KMS-11 (cell line): Measurements from ENCODE around the gene MAP2K5.

ENCODE experiments used
- H2AFZ ChIP-seq: fragments of 200-600 bp; sonication (generic); 2 replicates; pipeline ENCODE4 v1.6.1; 2016; ENCODE audit warnings: antibody characterized with exemption, mixed run types, low read depth
- H3K27ac ChIP-seq: fragments of 200-600 bp; sonication (generic); 2 replicates; pipeline ENCODE4 v1.6.1; 2016; ENCODE audit warnings: mild to moderate bottlenecking, mixed run types
- H3K27me3 ChIP-seq: fragments of 200-600 bp; sonication (generic); 2 replicates; pipeline ENCODE4 v1.6.1; 2017; ENCODE audit warnings: mild to moderate bottlenecking, low read depth, mixed run types, moderate library complexity; ENCODE audit not compliant: insufficient read depth
- H3K36me3 ChIP-seq: fragments of 200-600 bp; sonication (generic); 2 replicates; pipeline ENCODE4 v1.6.1; 2017; ENCODE audit warnings: mild to moderate bottlenecking, mixed run types; ENCODE audit not compliant: insufficient read depth
- H3K4me1 ChIP-seq: fragments of 200-600 bp; sonication (generic); 2 replicates; pipeline ENCODE4 v1.6.1; 2016; ENCODE audit warnings: mild to moderate bottlenecking, low read depth, mixed run types; ENCODE audit not compliant: poor library complexity, severe bottlenecking
- H3K4me2 ChIP-seq: fragments of 200-600 bp; sonication (generic); 2 replicates; pipeline ENCODE4 v1.7.0; 2016; ENCODE audit warnings: mild to moderate bottlenecking, mixed run types
- H3K4me3 ChIP-seq: fragments of 200-600 bp; sonication (generic); IDR thresholded peaks from 2 replicates; pipeline ENCODE4 v1.6.1; 2017; ENCODE audit warnings: low read depth, low read length, mixed read lengths; ENCODE audit not compliant: insufficient read depth
- H3K79me2 ChIP-seq: fragments of 200-600 bp; sonication (generic); 2 replicates; pipeline ENCODE4 v1.6.1; 2016; ENCODE audit warnings: low read depth, mixed run types; ENCODE audit not compliant: insufficient read depth
- H3K9ac ChIP-seq: fragments of 200-600 bp; sonication (generic); 2 replicates; pipeline ENCODE4 v1.6.1; 2016; ENCODE audit warnings: mild to moderate bottlenecking, mixed run types
- H4K20me1 ChIP-seq: fragments of 200-600 bp; sonication (generic); 2 replicates; pipeline ENCODE4 v1.6.1; 2016; ENCODE audit warnings: mild to moderate bottlenecking, mixed run types; ENCODE audit not compliant: insufficient read depth
- CTCF ChIP-seq: fragments of 200-600 bp; sonication (generic); conservative IDR thresholded peaks from 2 replicates; pipeline ENCODE4 v1.6.1; 2017; ENCODE audit warnings: low read depth, mild to moderate bottlenecking, antibody characterized with exemption, low read length, moderate library complexity, mixed read lengths

The MAP2K5 gene

GRCh38 chr15:67803299-67803698 is 260.8 kb downstream of the MAP2K5 start:
- no peaks in the 10 kb centered on the region for H3K27me3 ChIP-seq
- no peak overlapping the region for H3K4me2 ChIP-seq
- no peak overlapping the region for H3K27ac ChIP-seq
- no peaks in the 10 kb centered on the region for H3K4me1 ChIP-seq
- no peak for TF ChIP-seq CTCF
- no peak overlapping the region for H3K9ac ChIP-seq
- H3K36me3 ChIP-seq: no peaks in the 10 kb centered on the region
- H2AFZ ChIP-seq: no peak overlapping the region
- H3K4me3 ChIP-seq: no peak overlapping the region
- no peaks in the 10 kb centered on the region for H3K79me2 ChIP-seq
- H4K20me1 ChIP-seq: no peaks in the 10 kb centered on the region

GRCh38 chr15:67803996-67804843 is 261.7 kb downstream of the MAP2K5 start:
- Histone ChIP-seq H3K27ac (no peak overlapping the region), H3K4me2 (no peak overlapping the region), H3K4me1 (no peaks in the 10 kb centered on the region), H3K9ac (no peak overlapping the region), H3K4me3 (no peak overlapping the region), H3K79me2 (no peaks in the 10 kb centered on the region), H3K27me3 (no peaks in the 10 kb centered on the region), H3K36me3 (no peaks in the 10 kb centered on the region), H2AFZ (no peak overlapping the region), H4K20me1 (no peaks in the 10 kb centered on the region)
- TF ChIP-seq CTCF: no peak

- Histone ChIP-seq H4K20me1 (no peaks in the 10 kb centered on the region), H3K4me3 (no peak overlapping the region), H3K27ac (no peak overlapping the region), H2AFZ (no peak overlapping the region), H3K4me1 (no peaks in the 10 kb centered on the region), H3K4me2 (no peak overlapping the region), H3K36me3 (no peaks in the 10 kb centered on the region), H3K27me3 (no peaks in the 10 kb centered on the region), H3K9ac (no peak overlapping the region), H3K79me2 (no peaks in the 10 kb centered on the region)
- no peak for TF ChIP-seq CTCF
Observed at GRCh38 chr15:67805008-67805665, 262.6 kb downstream of the MAP2K5 start.

GRCh38 chr15:67805666-67806516 is 263.4 kb downstream of the MAP2K5 start:
- no peaks in the 10 kb centered on the region for H3K79me2 ChIP-seq
- no peak overlapping the region for H3K4me3 ChIP-seq
- no peak overlapping the region for H3K4me2 ChIP-seq
- H3K9ac ChIP-seq: no peak overlapping the region
- no peaks in the 10 kb centered on the region for H3K27me3 ChIP-seq
- H3K4me1 ChIP-seq: no peaks in the 10 kb centered on the region
- H4K20me1 ChIP-seq: no peaks in the 10 kb centered on the region
- no peak overlapping the region for H2AFZ ChIP-seq
- no peak overlapping the region for H3K27ac ChIP-seq
- no peaks in the 10 kb centered on the region for H3K36me3 ChIP-seq
- TF ChIP-seq CTCF: no peak
